Dedifferentiated amniotic fluid mesenchymal stem cell (primary cell): ENCODE results near the gene INPPL1.
A peak's percentile ranks its signal among the peaks of the same experiment; 100 is the strongest.

Experiments
- DNase-seq: peaks from one replicate; pipeline ENCODE4 v3.0.0-alpha.2; 2016; ENCODE audit errors: extremely low spot score

The INPPL1 gene

DNA sequence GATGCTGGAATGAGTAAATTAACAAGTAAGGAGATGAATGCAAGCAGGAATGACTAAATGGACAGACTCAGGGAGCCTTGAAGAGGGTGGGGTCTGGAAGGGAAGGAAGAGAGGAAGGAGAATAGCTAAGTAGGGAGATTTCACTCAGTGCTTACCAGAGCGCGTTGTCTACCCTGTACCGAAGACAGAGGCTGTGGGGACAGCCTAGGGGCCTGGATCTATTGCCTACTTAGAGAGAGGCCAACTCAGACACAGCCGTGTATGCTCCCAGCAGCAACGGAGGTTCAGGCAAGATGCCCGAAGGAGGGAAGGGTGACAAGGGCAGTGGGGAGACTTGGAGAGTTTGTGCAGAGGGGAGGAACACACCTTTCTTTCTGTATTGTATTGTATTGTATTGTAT lies 7.9 kb upstream of the INPPL1 start, which contains the start of gene FOLR2:
TSS of gene FOLR2 (plus strand) at position 157 of the 400 bp plus-strand sequence. CDS start 1,791 bp downstream, outside the sequence.
- DNase-seq = no peak

DNA sequence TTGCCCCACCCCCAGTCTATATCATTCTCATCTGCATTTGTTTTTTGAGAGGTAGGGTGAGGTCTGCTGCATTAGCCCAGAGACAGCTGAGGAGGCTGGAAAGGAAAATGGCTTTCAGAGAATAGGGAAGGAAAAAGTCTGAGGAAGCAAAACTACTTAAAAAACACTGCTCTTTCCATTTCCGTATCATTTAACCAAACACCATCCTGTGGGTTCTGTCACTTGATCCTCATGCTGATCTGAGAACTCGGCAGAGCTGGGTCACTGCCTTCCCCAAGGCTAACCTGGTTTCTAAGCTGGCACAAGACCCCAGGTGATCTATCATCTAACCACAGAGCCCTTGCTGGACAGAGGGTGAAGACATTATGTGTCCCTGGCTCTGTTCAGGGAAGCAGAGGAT lies 6.7 kb upstream of the INPPL1 start:
- DNase-seq = no peak

DNA sequence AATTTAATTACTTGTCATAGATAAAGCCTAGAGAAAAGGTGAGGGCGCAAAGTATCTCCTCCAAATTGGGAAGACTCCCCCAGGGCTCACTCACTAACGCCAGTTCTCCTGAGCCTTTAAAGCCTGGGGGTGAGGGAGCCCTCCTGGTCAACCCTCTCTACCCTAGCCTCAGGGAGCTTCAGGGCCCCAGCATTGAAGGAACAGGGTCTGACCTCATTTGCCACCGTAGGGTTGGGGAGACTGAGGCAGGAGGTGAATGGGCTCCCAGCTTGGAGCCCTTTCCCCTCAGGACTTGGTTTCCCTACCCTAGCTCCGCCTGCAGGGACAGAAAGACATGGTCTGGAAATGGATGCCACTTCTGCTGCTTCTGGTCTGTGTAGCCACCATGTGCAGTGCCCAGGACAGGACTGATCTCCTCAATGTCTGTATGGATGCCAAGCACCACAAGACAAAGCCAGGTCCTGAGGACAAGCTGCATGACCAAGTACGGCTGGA lies 6.3 kb upstream of the INPPL1 start:
- no peak for DNase-seq

DNA sequence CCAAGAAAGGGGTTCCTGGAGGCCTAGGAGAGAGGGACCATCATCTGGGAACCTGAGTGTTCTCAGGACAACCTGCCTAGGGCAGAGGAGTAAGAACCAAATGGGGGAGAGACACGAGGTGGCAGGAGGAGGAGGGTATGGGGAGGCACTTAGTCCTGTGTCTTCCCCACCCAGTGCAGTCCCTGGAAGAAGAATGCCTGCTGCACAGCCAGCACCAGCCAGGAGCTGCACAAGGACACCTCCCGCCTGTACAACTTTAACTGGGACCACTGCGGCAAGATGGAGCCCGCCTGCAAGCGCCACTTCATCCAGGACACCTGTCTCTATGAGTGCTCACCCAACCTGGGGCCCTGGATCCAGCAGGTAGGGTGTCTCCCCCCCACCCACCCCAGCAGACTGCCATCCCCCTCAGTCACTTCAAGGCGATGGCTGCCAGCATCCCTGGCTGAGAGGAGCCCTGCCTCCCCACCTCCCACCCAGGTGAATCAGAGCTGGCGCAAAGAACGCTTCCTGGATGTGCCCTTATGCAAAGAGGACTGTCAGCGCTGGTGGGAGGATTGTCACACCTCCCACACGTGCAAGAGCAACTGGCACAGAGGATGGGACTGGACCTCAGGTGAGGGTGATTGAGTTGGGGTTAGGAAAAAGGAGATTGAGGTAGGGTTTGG lies 3.7 kb upstream of the INPPL1 start:
- no peak for DNase-seq

DNA sequence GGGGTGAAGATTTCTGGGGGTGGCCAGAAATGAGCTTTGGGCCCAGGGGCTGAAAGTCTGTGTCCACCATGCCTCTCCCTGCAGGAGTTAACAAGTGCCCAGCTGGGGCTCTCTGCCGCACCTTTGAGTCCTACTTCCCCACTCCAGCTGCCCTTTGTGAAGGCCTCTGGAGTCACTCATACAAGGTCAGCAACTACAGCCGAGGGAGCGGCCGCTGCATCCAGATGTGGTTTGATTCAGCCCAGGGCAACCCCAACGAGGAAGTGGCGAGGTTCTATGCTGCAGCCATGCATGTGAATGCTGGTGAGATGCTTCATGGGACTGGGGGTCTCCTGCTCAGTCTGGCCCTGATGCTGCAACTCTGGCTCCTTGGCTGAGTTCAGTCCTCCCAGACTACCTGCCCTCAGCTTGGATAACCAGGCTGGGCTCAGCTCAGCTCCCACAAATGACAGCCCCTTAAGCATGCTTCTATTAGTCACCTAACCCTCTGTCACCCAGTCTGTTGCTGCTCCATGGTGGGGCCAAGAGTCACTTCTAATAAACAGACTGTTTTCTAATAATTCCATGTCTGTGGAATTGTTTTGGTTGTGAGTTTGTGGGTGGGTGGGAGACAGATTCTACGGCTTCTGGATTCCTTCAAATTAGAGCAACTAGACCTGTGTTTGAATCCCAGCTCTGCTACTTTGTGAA lies 3.0 kb upstream of the INPPL1 start:
- DNase-seq = no peak

DNA sequence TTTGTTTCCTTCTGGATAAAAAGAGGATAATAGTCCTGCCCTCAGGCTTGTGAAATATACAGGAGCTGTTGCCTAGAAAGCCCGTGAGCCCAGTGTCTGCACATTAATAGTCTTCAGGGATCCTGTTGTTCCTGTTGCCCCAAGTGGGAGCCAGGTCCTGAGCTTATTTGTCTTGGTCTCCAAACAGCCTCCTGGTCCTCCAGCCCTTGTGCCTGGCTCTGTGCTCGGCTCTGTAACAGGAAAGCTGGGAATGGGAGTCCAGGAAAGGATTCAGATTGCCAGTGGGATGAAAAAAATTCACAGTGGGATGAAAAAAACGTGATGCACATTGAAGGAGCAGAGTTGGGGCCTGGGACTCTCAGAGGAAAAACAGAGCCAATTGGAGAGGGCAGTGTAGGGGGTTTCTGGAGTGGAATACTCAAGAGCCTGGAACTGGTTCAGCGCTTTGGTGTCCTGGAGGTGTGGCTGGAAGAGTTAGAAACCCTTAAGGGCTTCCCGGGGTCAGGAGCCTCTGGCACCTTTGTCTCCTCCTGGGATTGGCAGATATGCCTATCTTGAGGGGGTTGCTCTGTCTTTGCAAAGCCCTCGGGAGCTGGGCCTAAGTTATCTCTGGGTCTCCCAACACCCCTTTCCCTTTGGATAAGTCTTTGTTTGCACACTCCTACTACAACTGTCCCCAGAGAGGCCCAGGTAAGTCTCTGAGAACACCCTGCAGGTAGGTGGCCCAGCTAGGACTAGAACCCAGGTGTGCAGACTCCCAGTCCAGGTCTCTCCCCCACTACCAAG lies 2.3 kb upstream of the INPPL1 start:
- no peak for DNase-seq

DNA sequence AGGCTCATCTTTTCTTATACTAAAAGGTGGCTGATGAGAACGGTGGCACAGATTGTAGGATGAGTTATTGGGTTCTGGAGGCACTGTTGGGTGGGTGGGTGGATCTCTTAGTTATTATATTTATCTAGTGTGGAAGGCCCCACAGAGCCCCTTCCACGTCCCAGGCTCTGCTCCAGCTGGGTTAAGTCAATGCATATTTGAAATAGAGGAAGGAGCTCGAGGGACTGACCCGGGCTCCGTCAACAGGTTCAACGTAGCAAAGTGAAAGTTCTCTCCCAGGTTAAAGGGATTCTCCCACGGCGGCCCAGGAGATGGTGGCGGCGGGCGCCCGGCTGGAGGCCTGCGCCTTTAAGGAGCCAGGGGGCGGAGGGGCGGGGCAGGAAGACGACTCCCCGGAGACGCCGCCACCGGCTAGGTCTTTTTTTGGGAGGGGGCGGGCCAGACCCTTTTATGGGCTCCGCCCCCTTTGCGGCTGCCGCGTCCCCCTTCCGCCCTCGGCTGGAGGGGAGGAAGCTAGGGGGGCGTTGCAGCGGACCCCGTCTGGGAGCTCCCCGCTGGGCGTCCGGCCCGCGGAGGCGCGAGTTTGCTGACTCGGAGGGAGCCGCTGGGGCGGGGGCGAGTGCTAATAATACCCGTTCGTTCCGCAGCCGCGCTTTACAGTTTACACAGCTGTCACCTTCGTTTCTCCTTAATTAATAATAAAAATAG lies 1.5 kb upstream of the INPPL1 start:
- DNase-seq = peak; percentile 74

DNA sequence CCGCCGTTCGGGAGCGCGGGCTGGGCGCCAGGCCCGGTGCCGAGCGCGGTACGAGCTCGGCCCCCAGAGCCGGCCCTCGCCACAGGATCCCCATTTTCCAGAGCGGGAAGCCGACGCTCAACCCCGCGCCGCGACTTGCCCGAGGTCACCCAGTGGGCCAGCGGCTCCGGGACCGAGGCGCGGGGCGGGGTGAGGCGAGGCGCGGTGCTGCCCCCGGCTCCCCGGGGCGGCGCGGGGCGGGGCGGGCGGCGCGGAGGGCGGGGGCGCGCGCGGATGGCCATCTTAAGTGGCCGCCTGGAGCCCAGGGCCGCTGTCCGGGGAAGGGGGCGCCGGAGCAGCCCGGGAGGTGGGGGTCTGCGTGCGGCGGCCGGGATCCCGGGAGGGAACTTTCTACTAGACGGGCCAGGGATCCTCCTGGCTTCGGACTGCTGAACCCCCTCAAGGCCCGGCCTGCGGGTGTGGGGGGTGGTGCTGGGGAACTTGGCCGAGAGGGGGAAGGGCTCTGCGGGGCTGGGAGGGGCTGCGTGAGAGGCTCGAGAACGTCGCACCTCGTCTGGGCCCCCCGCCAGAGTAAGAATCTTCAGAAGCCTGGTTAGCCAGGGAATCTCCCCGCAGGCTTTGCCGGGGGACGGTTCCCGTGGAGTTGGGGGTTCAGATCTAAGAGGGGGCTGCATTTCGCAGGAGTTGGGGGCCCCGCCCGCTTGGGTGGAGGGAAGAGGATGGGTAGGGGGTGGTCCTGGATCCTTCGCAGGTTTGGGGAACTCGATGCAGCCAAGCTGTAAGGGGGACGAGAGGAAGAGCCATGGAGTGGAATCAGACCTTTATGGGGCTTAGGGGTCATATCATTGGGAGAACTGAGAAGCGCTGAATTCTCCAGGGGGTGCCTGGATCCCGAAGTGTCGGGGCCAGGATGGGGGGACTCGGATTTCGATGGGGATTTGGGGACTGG lies 678 bp upstream of the INPPL1 start:
- peak; percentile 28 for DNase-seq

DNA sequence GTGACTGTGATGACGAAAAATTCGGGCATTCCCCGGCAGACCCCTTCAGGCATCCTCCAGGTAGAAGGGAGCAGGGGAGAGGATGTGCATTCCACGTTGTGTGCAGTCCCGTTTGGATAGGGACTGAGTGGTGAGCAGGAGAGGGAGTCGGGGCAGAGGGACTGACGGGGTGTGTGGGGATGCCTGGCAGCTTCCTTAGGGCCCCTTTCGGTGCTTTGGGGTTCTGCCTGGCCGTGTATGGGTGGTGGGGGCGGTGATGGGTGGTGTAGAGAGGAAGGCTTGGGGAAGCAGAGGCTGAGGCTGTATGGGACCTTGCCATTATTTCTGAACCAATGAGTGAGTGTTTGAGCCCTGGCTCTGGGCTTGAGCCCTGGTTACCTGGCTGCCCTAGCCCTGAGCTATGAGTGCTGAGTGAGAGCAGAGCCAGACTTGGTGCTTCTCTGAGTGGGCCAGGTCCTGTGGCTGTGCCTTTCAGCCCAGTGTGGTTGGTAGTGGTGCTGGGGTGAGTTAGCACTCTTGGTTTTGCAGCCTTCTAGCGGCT lies 914 bp downstream of the INPPL1 start:
- no peak for DNase-seq

DNA sequence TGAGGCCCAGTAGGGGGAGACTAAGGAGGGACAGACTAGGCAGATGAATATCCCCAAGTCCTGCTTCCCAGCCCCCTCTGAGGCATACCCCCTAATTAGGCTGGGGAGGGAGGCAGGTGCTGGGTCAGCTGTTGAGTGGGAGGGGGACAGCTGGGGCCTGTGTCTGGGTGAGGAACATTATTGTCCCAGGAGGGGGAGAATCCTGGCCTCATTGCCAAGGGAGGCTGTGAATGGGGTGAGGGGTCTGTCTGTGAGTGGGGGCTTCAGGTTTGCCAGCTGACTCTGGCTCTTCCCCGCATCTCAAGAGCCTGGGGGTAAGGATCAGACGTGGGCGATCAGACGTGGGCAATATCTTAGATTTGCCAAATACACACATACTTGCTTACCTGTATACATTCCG lies 2.1 kb downstream of the INPPL1 start:
- DNase-seq = no peak

DNA sequence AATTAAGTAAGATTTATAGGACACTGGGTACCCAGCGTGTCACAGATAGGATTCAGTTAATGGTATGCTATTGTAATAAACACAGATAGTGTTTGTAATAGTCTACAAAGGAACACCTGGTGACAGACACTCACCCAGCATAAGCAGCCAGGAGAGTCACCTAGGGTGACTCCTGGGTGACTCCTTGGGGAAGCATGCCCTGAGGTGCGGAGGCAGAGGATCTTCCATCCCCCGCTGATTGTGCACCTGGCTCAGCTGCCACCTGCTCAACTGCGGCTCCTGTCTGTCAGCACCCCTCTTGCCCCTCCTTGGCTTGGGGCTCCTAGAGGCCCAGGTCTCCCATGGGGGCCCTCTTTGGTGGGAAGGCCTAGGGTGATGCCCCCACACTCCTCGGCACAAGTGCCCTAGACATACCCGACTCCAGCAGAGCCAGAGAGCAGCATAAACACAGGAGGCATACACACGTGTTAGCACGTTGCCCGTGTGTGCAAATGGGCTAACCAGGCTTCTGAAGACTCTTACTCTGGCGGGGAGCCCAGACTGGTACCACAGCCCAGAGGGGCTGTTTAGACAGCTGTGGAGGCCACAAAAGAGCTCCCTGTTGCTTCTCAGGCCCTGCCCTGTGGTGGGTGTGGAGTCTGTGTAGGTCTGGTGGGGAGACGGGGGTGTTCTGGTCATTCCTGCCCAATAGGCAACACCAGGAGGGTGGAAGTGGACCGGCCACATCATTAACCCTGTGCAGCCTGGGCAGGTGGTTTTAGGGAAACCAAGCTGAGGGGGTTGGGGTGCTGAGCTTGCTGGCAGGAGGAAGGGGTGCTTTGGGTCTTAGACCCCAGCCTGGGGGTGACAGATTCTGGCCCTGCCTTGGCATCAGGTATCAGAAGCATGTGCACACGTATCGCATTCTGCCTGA lies 3.0 kb downstream of the INPPL1 start:
- no peak for DNase-seq

DNA sequence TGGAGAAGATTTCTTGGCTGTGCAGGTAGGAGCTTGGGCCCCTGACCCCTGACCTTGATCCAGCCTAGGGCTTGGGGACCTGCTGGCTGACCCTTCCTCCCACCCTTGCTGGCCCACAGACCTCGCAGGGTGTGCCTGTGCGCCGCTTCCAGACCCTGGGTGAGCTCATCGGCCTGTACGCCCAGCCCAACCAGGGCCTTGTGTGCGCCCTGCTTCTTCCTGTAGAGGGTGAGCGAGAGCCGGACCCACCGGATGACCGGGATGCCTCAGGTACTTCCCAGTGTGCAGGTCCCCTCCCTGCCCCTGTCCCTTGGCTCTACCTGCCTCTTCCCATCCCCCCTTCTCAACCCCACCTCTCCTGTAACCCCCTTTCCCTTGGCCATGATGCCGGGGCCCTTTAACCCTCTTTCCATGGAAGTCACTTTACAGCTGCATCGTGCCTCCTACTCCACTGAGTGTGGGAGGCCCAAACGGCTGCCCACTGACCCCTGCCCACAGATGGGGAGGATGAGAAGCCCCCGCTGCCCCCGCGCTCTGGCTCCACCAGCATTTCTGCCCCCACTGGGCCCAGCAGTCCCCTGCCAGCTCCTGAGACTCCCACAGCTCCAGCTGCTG lies 3.8 kb downstream of the INPPL1 start:
- DNase-seq = no peak

DNA sequence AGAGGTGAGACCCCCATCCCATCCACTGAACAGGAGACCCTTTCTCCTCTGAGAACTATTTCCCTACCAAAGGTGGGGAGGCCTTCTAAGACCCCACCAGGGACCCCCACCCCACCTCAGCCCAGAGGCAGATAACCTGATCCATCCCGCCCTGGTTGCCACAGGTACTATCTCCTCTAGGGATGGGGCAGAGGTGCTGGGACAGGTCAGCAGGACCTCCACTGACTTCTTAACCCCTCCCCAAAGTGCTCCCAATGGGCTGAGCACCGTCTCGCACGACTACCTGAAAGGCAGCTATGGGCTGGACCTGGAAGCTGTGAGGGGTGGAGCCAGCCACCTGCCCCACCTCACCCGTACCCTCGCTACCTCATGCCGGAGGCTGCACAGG lies 4.3 kb downstream of the INPPL1 start:
- DNase-seq = no peak

DNA sequence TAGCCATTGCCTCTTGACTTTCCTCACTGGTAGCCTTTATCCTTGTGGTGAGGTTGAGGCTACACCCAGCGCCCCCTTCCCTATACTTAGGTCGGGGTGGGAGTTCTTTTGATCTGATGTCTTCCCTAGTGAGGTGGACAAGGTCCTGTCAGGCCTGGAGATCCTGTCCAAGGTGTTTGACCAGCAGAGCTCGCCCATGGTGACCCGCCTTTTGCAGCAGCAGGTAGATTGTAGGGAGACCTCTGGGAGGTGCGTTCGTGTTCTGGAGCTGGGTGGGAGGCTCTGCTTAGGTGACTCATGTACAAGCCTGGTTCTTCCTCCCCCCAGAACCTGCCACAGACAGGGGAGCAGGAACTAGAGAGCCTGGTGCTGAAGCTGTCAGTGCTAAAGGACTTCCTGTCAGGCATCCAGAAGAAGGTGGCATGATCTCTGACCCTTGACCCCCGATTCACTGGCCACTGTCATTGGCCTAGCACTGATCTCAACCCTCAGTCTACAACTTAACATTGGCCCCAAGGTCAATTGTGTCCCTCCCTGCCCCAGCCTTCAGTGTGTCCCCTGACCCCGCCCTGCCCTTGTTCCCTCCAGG lies 4.9 kb downstream of the INPPL1 start:
- DNase-seq = no peak

DNA sequence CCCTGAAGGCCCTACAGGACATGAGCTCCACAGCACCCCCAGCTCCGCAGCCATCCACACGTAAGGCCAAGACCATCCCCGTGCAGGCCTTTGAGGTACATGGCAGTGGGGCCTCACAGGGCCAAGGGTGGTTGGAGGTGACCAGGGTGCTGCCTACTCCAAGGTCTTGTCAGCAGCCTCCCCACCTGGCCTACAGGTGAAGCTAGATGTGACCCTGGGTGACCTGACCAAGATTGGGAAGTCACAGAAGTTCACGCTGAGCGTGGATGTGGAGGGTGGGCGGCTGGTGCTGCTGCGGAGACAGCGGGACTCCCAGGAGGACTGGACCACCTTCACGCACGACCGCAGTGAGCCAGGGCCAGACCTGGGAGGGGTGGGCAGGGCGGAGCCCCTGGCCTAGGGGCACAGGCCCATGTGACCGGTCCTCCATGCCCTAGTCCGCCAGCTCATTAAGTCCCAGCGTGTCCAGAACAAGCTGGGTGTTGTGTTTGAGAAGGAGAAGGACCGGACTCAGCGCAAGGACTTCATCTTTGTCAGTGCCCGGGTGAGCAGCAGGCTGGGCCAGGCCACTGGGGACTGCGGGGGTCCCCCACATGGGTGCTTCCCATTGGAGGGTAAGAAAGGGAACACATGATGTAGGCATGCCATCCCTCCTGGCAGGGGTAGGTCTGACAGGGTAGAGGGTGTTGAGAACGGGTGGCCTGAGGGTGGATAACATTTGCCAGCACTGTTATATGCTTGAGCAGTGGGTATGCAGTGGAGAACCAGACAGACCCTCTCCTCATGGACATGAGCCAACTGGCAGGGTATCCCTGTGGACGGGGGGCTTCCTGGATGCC lies 5.6 kb downstream of the INPPL1 start:
- no peak for DNase-seq

DNA sequence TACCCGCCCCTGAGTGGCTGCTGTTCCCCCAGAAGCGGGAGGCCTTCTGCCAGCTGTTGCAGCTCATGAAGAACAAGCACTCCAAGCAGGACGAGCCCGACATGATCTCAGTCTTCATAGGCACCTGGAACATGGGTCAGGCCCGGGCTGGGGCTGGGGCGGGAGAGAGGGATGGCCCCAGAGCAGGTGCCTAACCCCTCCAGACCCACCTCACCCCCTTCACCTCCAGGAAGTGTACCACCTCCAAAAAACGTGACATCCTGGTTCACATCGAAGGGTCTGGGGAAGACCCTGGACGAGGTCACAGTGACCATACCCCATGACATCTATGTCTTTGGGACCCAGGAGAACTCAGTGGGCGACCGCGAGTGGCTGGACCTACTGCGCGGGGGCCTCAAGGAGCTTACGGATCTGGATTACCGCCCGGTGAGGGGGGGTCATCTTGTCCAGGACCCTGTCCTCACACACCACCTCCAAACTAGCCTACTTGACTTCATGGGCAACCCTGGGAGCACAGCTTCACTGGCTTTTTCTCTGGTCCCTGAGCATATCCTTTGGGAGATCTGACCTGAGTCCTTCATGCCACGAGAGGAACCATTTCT lies 6.3 kb downstream of the INPPL1 start:
- no peak for DNase-seq
